ENCODE measurements around the gene TUFT1.

Gene TUFT1

DNA sequence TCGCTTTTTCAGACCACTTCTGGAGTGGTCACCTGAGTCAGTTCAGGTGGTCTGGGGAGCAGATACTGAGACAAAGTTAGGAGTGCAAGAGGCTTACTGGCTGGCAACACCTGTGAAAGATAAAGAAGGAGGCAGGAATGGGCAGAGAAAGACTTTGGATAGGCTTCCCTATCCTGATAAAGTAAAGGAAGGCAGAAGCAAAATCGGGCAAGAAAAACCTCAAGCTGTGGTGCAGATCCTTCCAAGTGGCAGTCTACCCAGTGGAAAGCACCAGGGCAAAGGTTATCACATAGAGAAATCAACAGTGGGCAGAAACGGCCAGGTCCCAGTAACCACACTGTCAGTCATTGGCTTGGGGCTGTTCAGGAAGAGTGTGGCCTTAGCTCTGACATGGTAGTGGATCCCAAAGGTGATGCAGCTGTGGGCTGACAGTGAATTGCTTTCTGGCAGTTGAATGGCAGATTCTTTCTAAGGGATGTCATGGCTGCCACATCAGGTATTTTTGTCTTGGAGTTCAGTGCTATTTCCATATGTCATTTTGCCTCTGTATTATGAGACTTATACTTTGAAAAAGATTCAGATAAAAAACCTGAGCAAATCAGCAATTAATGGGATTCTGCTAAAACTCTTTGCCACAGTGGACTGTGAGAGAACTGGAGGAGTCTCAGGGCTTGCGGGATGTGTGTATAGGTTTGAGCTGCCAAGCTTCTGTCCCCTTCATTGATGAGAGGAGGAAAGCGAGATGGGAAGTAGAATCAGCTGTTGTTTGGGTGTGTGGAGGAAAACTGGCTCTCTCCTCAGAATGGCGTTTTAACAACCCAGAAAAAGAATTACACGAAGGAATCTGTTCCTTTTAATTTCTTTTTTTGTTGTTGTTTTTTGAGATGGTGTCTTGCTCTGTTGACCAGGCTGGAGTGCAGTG, 37.0 kb upstream of the TUFT1 start:
- no peak overlapping the region for H3K4me2 ChIP-seq (ENCODE audit: low read length)
- no peaks in the 10 kb centered on the region for H3K9me3 ChIP-seq (replicated peaks; ENCODE audit: low read length)
- H3K27me3 ChIP-seq (ENCODE audit: control insufficient read depth, insufficient read depth, low read length): peaks cover 39% of the 10 kb centered on the region
- H3K9ac ChIP-seq (ENCODE audit: low read depth, low read length): no peak overlapping the region
- H3K36me3 ChIP-seq (ENCODE audit: insufficient read depth, low read length): no peaks in the 10 kb centered on the region
- H3K4me3 ChIP-seq (ENCODE audit: low read length): no peak overlapping the region
- H3K4me1 ChIP-seq (ENCODE audit: control insufficient read depth, insufficient read depth, low read length): no peaks in the 10 kb centered on the region

DNA sequence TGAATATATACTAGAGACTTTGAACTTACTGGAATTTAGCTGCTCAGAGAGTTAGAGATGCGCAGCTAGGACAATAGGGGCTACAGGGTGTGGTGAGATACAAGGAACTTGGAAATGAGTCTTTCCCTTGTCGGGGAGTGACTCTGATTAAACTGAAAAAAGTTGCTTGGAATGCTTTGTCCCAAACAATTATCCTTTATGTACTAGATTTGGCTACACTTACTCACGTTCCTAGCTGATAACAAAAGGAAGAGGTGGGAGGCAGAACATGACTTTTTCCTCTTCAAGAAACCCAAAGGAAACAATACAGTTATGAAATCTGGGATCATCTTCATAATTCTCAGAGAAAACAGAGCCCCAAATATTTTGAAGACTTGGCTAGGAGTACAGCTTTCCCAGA, 35.9 kb upstream of the TUFT1 start:
- Histone ChIP-seq H3K9ac (ENCODE audit: low read depth, low read length) (no peak overlapping the region), H3K4me3 (ENCODE audit: low read length) (no peak overlapping the region), H3K4me2 (ENCODE audit: low read length) (no peak overlapping the region), H3K9me3 (replicated peaks; ENCODE audit: low read length) (no peaks in the 10 kb centered on the region), H3K36me3 (ENCODE audit: insufficient read depth, low read length) (no peaks in the 10 kb centered on the region), H3K27me3 (ENCODE audit: control insufficient read depth, insufficient read depth, low read length) (peaks cover 33% of the 10 kb centered on the region), H3K4me1 (ENCODE audit: control insufficient read depth, insufficient read depth, low read length) (no peaks in the 10 kb centered on the region)

DNA sequence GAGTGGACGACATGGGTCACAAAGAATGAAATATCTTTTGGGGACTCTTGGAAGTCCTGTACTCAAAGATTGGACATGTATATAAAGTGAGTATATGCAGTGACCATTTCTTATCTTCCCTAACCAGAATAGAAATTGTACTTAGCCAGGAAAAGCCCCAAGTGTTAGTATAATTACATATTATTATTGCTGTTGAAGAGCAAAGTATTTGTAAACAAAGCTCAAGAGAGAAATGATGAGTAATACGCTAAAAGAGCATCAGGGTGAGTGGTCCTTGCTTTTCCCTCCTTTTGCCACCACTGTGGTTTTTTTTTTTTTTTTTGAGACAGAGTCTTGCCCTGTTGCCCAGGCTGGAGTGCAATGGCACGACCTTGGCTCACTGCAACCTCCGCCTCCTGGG, 35.4 kb upstream of the TUFT1 start:
- H3K9ac ChIP-seq (ENCODE audit: low read depth, low read length): no peak overlapping the region
- no peak overlapping the region for H3K4me3 ChIP-seq (ENCODE audit: low read length)
- H3K36me3 ChIP-seq (ENCODE audit: insufficient read depth, low read length): no peaks in the 10 kb centered on the region
- H3K9me3 ChIP-seq (replicated peaks; ENCODE audit: low read length): no peaks in the 10 kb centered on the region
- no peaks in the 10 kb centered on the region for H3K4me1 ChIP-seq (ENCODE audit: control insufficient read depth, insufficient read depth, low read length)
- no peak overlapping the region for H3K4me2 ChIP-seq (ENCODE audit: low read length)
- peaks cover 29% of the 10 kb centered on the region for H3K27me3 ChIP-seq (ENCODE audit: control insufficient read depth, insufficient read depth, low read length)

DNA sequence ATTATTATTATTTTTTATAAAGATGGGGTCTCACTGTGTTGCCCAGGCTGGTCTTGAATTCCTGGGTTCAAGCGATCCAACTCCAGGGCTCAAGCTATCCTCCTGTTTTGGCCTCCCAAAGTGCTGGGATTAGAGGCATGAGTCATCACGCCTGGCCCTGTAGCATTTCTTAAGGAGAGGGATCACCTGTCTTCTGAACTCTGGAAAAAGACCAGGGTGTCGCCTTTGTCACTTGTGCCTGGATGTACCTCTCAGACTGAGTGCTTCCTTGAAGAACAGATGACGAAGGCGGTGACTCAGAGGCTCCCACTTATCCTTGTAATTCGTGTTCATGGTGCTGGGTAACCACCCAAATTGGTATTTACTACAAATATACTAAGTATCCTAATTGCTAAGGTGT, 31.3 kb upstream of the TUFT1 start:
- H3K27me3 ChIP-seq (ENCODE audit: control insufficient read depth, insufficient read depth, low read length): peaks cover 48% of the 10 kb centered on the region
- H3K9me3 ChIP-seq (replicated peaks; ENCODE audit: low read length): no peaks in the 10 kb centered on the region

DNA sequence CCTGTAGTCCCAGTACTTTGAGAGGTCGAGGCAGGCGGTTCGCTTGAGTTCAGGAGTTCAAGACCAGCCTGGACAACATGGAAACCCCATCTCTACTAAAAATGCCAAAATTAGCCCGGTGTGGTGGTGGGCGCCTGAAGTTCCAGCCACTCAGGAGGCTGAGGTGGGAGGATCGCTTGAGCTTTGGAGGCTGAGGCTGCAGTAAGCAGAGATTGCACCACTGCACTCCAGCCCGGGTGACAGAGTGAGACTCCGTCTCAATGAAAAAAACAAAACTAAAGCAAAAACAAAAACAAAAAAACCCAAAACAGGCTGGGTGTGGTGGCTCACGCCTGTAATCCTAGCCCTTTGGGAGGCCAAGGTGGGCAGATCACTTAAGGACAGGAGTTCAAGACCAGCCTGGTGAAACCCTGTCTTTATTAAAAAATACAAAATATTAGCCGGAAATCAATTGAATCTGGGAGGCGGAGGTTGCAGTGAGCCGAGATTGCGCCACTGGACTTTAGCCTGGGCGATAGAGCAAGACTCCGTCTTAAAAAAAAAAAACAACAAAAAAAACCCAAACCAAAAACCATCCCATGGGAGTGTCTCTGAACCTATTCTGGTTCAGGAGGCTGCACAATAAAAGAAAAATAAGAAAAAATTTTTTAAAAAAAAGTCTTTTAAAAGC, 30.6 kb upstream of the TUFT1 start:
- peaks cover 16% of the 10 kb centered on the region for H3K4me1 ChIP-seq (ENCODE audit: control insufficient read depth, insufficient read depth, low read length)
- H3K36me3 ChIP-seq (ENCODE audit: insufficient read depth, low read length): no peaks in the 10 kb centered on the region
- H3K9ac ChIP-seq (ENCODE audit: low read depth, low read length): no peak overlapping the region
- peaks cover 45% of the 10 kb centered on the region for H3K27me3 ChIP-seq (ENCODE audit: control insufficient read depth, insufficient read depth, low read length)
- no peak overlapping the region for H3K4me3 ChIP-seq (ENCODE audit: low read length)
- no peak overlapping the region for H3K4me2 ChIP-seq (ENCODE audit: low read length)
- H3K9me3 ChIP-seq (replicated peaks; ENCODE audit: low read length): no peaks in the 10 kb centered on the region

More for the DNA sequence above, 31.3 kb upstream of the TUFT1 start:
- H3K4me3 ChIP-seq (ENCODE audit: low read length): no peak overlapping the region
- no peak overlapping the region for H3K9ac ChIP-seq (ENCODE audit: low read depth, low read length)
- H3K4me1 ChIP-seq (ENCODE audit: control insufficient read depth, insufficient read depth, low read length): peaks cover 16% of the 10 kb centered on the region
- no peak overlapping the region for H3K4me2 ChIP-seq (ENCODE audit: low read length)
- no peaks in the 10 kb centered on the region for H3K36me3 ChIP-seq (ENCODE audit: insufficient read depth, low read length)

DNA sequence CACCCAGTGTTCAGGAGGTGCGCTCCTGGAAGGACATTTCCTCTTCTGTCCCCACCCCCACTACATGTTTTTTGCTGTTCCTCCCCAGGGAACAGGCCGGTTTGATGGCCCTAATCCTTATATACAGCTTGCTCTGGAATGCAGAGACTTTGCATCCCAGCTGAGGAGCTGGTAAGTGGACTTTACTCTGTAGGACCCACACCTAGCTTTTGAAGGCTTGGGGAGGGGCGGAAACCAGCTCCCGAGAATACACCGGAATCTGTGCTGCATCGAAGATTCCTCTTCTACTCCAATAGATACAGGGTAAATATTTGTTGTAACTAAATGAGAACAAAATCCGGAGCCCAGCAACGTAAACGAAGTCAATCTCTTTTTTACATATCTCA, 30.1 kb upstream of the TUFT1 start:
- Histone ChIP-seq H3K36me3 (ENCODE audit: insufficient read depth, low read length) (no peaks in the 10 kb centered on the region), H3K27me3 (ENCODE audit: control insufficient read depth, insufficient read depth, low read length) (peaks cover 45% of the 10 kb centered on the region), H3K9me3 (replicated peaks; ENCODE audit: low read length) (no peaks in the 10 kb centered on the region), H3K4me3 (ENCODE audit: low read length) (no peak overlapping the region), H3K9ac (ENCODE audit: low read depth, low read length) (no peak overlapping the region), H3K4me2 (ENCODE audit: low read length) (no peak overlapping the region), H3K4me1 (ENCODE audit: control insufficient read depth, insufficient read depth, low read length) (peaks cover 16% of the 10 kb centered on the region)

DNA sequence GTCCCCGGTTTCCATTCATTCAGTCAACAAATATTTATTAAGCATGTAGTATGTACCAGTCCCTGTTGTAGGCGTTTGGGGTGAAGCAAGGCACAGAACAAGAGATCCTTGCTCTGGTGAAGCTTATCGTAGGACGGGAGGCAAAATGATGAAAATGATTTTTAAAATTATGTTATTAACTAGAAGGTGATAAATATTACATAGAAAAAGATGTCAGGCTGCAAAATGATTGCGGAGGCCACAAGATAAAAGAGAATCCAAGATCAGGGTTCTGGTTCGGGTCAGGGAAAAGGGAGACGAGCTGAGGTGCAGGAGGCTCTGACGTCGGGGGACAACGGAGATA, 29.5 kb upstream of the TUFT1 start:
- Histone ChIP-seq H3K36me3 (ENCODE audit: insufficient read depth, low read length) (no peaks in the 10 kb centered on the region), H3K27me3 (ENCODE audit: control insufficient read depth, insufficient read depth, low read length) (peaks cover 45% of the 10 kb centered on the region), H3K4me1 (ENCODE audit: control insufficient read depth, insufficient read depth, low read length) (peaks cover 16% of the 10 kb centered on the region), H3K9me3 (replicated peaks; ENCODE audit: low read length) (no peaks in the 10 kb centered on the region), H3K4me2 (ENCODE audit: low read length) (peak overlapping the region; percentile 87), H3K4me3 (ENCODE audit: low read length) (peak overlapping the region; percentile 71), H3K9ac (ENCODE audit: low read depth, low read length) (no peak overlapping the region)

DNA sequence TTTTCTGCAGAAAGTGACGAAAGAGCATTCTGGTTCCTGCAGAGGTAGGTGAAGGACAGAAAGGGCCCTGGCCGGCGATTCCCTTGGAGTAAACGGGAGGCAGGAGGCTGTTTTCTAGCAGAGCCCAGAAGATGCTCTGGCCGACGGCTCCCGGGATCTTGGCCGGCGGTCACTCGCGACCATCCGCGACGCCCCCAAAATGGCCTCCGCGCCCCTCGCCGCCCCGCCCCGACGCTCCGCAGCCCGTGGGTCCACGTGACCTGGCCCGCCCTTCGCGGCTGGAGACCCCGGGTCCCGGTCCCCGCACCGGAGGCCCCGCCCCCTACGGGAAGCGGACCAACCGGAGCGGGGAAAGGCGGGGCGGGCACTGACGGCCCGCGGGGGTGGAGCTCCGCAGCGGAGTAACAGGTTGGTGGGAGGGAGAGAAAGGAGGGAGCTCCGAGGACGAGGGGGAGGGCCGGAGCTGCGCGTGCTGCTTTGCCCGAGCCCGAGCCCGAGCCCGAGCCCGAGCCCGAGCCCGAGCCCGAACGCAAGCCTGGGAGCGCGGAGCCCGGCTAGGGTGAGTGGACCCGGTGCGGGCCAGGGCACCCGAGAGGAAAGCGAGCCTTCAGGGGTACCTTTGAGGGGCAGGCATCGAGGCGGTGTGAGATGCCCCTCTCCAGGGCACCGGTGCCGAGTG, 29.0 kb upstream of the TUFT1 start, which contains the start of gene CGN:
CGN (plus strand) TSS at position 431 of the 679 bp plus-strand sequence. CDS start 7,133 bp downstream, outside the sequence.
- H3K4me3 ChIP-seq (ENCODE audit: low read length): peak within 1 kb of the TSS; percentile 71
- peaks cover 40% of the 10 kb centered on the region for H3K27me3 ChIP-seq (ENCODE audit: control insufficient read depth, insufficient read depth, low read length)
- H3K36me3 ChIP-seq (ENCODE audit: insufficient read depth, low read length): no peaks in the 10 kb centered on the region
- H3K9ac ChIP-seq (ENCODE audit: low read depth, low read length): peak within 1 kb of the TSS; percentile 53
- H3K9me3 ChIP-seq (replicated peaks; ENCODE audit: low read length): no peaks in the 10 kb centered on the region
- peaks cover 16% of the 10 kb centered on the region for H3K4me1 ChIP-seq (ENCODE audit: control insufficient read depth, insufficient read depth, low read length)
- peak within 1 kb of the TSS; percentile 87 for H3K4me2 ChIP-seq (ENCODE audit: low read length)

DNA sequence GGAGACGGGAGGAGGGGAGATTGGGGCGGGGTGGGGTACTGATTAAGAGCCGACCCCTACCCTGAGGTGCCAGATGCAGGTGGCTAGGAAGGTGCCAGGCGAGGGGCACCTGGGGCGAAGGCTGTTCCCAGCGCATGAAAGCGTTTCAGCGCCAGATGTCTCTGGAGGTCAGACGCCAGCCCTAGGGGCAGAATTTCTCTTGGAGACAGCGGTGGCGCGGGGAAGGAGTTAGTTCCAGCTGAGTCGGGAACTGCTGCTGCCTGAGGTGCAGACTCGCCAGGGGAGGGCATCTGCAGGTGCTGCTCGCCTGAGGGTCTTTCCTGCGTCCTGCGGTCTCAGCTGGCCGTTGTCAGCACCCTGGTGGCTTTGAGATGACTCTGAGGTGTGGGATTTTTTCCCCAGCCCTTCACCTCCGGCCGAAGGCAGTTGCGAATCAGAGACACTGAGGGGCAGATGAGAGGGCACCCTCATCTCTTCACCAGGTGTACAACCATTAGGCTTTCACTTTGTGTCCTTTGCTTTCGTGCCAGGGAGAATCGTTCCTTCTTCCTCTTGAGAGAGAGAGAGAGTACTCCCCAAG, 28.4 kb upstream of the TUFT1 start:
- H3K4me3 ChIP-seq (ENCODE audit: low read length): peak overlapping the region; percentile 71
- H3K9ac ChIP-seq (ENCODE audit: low read depth, low read length): peak overlapping the region; percentile 53
- peaks cover 37% of the 10 kb centered on the region for H3K27me3 ChIP-seq (ENCODE audit: control insufficient read depth, insufficient read depth, low read length)
- no peaks in the 10 kb centered on the region for H3K9me3 ChIP-seq (replicated peaks; ENCODE audit: low read length)
- peak overlapping the region; percentile 87 for H3K4me2 ChIP-seq (ENCODE audit: low read length)
- no peaks in the 10 kb centered on the region for H3K36me3 ChIP-seq (ENCODE audit: insufficient read depth, low read length)
- H3K4me1 ChIP-seq (ENCODE audit: control insufficient read depth, insufficient read depth, low read length): peaks cover 16% of the 10 kb centered on the region

DNA sequence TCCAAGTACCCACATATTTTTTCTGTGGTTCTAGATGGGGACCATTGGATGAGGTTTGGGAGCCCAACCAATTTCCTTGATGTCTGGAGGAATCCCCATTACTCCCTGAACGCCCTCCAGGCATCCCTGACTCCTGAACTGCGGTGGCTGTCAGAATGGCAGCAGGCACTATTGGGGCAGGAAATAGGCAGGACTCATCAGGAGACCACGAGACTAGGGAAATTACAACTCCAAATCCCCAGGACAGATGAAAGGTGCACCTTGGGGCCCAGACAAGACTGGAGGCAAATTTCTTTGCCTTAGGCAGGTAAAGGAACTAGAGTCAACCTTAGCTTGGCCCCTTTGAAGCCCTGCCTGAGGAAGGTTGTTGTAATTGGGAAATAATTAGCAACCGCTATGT, 27.8 kb upstream of the TUFT1 start:
- no peak overlapping the region for H3K9ac ChIP-seq (ENCODE audit: low read depth, low read length)
- peaks cover 33% of the 10 kb centered on the region for H3K27me3 ChIP-seq (ENCODE audit: control insufficient read depth, insufficient read depth, low read length)
- H3K9me3 ChIP-seq (replicated peaks; ENCODE audit: low read length): no peaks in the 10 kb centered on the region

More for the DNA sequence above, 27.8 kb upstream of the TUFT1 start:
- Histone ChIP-seq H3K4me1 (ENCODE audit: control insufficient read depth, insufficient read depth, low read length) (peaks cover 16% of the 10 kb centered on the region), H3K36me3 (ENCODE audit: insufficient read depth, low read length) (no peaks in the 10 kb centered on the region), H3K4me2 (ENCODE audit: low read length) (no peak overlapping the region), H3K4me3 (ENCODE audit: low read length) (no peak overlapping the region)

Data from skeletal muscle satellite cell (primary cell).